Skeletal muscle satellite cell (primary cell): ENCODE data around the gene MAP10. TPM values are rescaled to one million over a fixed set of nuclear protein-coding genes. Genes with fewer than 3 reads are reported as not detected.

Source experiments
- H3K27me3 ChIP-seq: 2 replicates; pipeline ENCODE4 v1.7.0; 2013; ENCODE audit warnings: low read length; ENCODE audit not compliant: control insufficient read depth, insufficient read depth
- H3K36me3 ChIP-seq: 2 replicates; pipeline ENCODE4 v1.7.0; 2013; ENCODE audit warnings: mild to moderate bottlenecking, control low read depth, low read length; ENCODE audit not compliant: insufficient read depth
- H3K4me1 ChIP-seq: 2 replicates; pipeline ENCODE4 v1.7.0; 2013; ENCODE audit warnings: low read length; ENCODE audit not compliant: control insufficient read depth, insufficient read depth
- H3K4me2 ChIP-seq: 2 replicates; pipeline ENCODE4 v1.7.0; 2013; ENCODE audit warnings: mild to moderate bottlenecking, low read length
- H3K4me3 ChIP-seq: 2 replicates; pipeline ENCODE4 v1.7.0; 2013; ENCODE audit warnings: low read length
- H3K9ac ChIP-seq: 2 replicates; pipeline ENCODE4 v1.7.0; 2013; ENCODE audit warnings: mild to moderate bottlenecking, low read depth, low read length, moderate library complexity
- H3K9me3 ChIP-seq: replicated peaks from 2 replicates; pipeline ENCODE4 v1.7.0; 2013; ENCODE audit warnings: mild to moderate bottlenecking, control low read depth, low read length
- total RNA-seq: library from RNA; depleted of rRNA; stranded (reverse); fragments of >200 nt; gene quantifications from 2 replicates; pipeline ENCODE4 v1.2.3, GENCODE V29; 2012; rRNA removed

Gene MAP10, protein sequence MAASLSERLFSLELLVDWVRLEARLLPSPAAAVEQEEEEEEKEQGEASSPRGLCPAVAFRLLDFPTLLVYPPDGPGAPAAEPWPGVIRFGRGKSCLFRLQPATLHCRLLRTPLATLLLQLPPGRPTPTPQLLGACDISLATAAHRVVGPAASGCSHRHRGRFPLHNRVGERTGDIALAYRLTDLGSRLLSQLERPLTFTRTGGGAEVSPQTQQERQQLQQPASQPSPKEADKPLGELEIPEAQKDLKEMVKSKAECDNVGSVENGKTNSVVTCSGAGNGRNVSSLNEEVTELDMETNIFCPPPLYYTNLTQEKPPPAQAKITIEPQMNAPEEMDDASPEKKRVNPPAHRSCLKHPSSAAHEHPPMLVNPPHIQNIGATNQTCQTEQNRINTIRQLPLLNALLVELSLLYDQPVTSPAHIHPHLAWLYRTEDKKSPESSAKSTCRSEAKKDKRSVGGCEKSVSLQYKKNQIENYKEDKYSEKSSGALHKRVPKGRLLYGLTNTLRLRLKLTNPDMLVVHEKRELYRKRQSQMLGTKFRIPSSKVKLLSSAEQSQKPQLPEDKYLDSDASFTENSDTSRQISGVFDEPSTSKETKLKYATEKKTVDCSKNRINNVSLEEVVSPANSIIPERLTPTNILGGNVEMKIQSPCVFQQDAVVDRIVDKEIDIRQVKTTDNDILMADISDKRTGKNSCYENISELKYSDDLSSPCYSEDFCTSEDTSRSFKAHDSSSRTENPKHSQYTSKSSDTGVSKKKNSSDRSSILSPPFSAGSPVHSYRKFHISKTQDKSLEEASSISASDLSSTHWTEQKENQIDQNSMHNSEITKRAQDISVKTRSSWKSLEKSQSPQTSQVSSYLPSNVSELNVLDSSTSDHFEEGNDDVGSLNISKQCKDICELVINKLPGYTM
- total RNA-seq: 1.1 and 1.3 TPM in 2 replicates

DNA sequence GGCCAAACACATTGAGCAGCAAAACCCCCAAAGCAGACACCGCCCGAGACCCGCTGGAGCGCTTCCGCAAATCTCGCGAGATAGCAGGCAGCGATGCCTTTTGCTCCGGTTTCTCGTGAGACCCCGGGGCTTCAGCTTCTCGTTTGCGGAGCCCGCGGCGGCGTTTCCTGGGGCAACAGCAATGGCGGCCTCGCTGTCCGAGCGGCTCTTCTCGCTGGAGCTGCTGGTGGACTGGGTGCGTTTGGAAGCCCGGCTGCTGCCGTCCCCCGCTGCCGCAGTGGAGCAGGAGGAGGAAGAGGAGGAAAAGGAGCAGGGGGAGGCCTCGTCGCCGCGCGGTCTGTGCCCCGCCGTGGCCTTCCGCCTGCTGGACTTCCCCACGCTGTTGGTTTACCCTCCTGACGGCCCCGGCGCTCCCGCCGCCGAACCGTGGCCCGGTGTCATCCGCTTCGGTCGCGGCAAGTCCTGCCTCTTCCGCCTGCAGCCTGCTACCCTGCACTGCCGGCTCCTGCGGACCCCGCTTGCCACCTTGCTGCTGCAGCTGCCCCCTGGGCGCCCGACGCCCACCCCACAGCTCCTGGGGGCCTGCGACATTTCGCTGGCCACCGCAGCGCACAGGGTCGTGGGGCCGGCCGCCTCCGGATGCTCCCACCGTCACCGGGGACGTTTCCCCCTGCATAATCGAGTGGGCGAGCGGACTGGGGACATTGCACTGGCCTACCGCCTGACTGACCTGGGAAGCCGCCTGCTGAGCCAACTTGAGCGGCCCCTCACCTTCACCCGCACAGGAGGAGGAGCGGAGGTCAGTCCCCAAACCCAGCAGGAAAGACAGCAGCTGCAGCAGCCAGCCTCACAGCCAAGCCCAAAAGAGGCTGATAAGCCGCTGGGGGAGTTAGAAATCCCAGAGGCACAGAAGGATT lies at the start of gene MAP10:
TSS of gene MAP10 (plus strand) at position 148 of the 917 bp plus-strand sequence. CDS start at position 182, 34 bp downstream.
- Histone ChIP-seq H3K9me3 (no peaks in the 10 kb centered on the region), H3K4me2 (peak within 1 kb of the TSS; percentile 84), H3K4me3 (peak within 1 kb of the TSS; percentile 82), H3K4me1 (peaks cover 14% of the 10 kb centered on the region), H3K27me3 (no peaks in the 10 kb centered on the region), H3K9ac (peak within 1 kb of the TSS; percentile 86), H3K36me3 (no peaks in the 10 kb centered on the region)

DNA sequence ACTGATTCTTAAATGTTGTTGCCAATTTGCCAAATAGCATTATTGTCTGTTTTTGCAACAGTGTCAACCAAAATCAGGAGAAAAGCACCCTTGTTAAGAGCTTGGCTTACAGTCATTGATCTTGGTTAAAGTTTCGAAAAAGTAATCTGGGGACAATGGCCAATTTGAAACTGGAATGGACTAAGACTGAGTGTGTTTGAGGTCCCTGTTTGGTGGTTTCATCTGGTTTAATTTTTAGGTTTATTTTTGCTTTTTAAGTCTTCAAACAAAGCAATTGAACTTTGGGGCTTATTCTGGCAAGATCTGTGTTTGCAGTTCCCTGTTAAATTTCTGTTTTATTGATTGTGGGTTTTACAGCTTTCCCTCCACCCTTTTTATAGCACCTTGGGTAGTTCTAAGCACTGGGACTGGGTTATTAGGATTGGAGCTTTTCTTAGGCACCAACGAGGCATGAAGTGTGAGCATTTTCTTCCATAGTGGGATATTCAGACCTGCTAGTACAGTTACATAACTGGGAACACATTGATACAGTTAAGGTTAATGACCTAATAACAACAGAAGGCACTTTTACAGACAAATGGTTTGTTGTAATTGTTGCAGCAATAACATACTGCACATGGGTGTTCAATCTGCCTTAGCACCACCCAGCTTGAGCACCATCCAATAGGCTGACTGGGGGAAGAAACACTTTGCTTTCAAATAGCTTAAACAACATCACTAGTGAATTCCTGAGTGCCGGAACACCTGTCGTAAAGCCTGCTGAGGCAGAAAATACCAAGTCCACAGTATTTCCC lies 40.6 kb upstream of the MAP10 start:
- no peak overlapping the region for H3K4me2 ChIP-seq
- no peaks in the 10 kb centered on the region for H3K27me3 ChIP-seq
- no peak overlapping the region for H3K9ac ChIP-seq
- no peaks in the 10 kb centered on the region for H3K9me3 ChIP-seq
- H3K4me3 ChIP-seq: no peak overlapping the region
- peaks cover 9% of the 10 kb centered on the region for H3K4me1 ChIP-seq
- H3K36me3 ChIP-seq: no peaks in the 10 kb centered on the region

DNA sequence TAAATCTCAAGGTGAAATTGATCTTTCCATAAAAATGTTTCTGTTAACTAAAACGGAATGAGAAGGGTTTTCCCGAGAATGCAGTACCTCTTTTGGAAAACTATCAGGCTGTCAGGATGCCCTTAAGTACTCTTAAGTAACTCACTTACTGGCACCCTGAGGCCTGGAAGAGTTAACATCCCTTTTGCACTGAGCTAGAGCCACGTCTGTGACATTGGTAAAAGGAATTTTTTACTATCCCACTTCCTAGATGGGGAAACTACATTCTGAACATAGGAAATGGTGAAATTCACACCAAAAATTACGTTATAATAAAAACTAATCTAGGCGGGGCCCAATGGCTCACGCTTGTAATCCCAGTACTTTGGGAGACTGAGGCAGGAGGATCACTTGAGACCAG lies 39.7 kb upstream of the MAP10 start:
- H3K4me2 ChIP-seq: no peak overlapping the region
- no peaks in the 10 kb centered on the region for H3K9me3 ChIP-seq
- no peaks in the 10 kb centered on the region for H3K27me3 ChIP-seq
- H3K9ac ChIP-seq: no peak overlapping the region
- H3K4me1 ChIP-seq: peaks cover 9% of the 10 kb centered on the region
- H3K36me3 ChIP-seq: no peaks in the 10 kb centered on the region
- H3K4me3 ChIP-seq: no peak overlapping the region

DNA sequence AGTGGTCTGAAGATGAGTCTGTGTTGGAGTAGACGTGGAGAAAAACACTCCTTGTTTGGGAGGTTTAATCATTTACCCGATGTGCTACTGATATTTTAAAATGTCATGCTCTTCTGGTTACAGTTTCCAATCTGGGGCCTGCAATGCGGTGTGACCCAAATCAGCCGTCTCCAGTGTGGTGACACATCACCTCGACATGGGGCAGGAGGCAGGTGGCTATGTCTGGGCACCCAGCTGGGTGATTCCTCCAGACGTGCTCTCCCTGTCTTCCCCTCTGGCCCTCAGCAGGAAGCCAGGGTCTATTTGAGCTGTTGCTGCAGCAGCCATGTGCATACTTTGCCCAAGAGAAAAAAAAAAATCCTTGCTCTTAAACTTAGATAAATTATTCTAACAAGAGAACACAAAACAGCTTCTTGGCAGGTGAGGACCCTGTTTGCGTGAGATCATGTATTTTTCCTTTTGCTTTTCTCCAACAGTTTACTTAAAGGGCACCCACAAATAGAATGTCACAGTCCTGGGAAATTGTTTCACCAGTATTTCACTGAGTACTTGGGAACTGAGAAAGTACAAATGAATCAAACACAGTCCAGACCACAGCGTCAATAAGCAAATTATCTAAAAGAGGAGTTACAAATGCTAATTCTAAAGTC lies 38.9 kb upstream of the MAP10 start:
- no peaks in the 10 kb centered on the region for H3K9me3 ChIP-seq
- H3K27me3 ChIP-seq: no peaks in the 10 kb centered on the region
- H3K9ac ChIP-seq: no peak overlapping the region
- H3K36me3 ChIP-seq: no peaks in the 10 kb centered on the region
- no peak overlapping the region for H3K4me3 ChIP-seq
- H3K4me1 ChIP-seq: peaks cover 9% of the 10 kb centered on the region
- no peak overlapping the region for H3K4me2 ChIP-seq

DNA sequence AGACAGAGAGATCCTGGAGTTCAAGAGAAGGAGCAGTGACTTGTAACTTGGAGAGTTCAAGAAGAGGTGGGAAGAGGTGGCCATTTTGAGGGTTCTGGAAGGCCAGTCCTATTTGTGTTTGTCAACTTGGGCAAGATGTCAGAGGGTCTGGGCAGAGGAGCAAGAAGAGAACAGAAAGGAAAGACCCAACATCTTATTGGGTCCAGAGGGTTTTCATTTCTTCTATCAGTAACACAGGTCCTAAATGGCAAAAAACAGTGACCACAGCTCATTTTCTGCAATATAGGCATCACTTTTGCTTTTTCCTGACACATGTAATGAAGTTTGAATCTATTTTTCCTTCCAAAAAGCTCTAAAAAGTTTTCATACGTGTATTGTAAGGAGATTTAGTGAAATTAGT lies 38.3 kb upstream of the MAP10 start:
- Histone ChIP-seq H3K4me3 (no peak overlapping the region), H3K27me3 (no peaks in the 10 kb centered on the region), H3K4me2 (no peak overlapping the region), H3K9me3 (no peaks in the 10 kb centered on the region), H3K4me1 (peaks cover 9% of the 10 kb centered on the region), H3K36me3 (no peaks in the 10 kb centered on the region), H3K9ac (no peak overlapping the region)

DNA sequence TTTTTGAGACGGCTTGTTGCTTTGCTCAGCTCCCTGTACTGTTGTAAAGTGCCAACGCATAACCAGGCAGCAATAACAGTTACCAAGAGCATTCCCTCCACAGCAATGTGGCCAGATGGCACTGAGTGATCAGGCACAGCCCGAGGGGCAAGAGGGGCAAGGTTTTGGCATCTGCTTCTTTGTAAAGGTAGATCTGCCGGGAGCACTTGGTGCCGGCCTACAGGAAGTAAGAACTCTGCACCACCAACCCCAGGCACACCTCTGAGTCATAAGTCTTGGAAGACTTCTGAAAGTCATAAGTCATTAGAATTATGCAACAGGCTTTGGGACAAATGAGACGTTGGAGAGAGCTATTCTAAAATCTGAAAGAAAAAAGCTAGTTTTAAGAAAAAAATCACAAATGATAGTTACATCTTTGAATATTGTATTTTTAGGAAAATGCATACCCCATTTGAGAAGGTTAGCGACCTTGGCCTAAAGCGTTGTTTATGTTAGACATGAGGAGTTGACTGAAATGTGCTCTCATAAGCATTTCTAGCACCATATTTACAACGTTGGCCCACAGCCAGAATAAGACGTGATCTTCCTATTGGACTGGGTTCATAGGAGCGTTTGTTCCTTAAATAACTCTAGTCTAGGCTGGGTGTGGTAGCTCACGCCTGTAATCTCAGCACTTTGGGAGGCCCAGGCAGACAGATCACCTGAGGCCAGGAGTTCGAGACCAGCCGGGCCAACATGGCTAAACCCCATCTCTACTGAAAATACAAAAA lies 37.7 kb upstream of the MAP10 start:
- Histone ChIP-seq H3K4me3 (no peak overlapping the region), H3K4me1 (peaks cover 9% of the 10 kb centered on the region), H3K27me3 (no peaks in the 10 kb centered on the region), H3K9me3 (no peaks in the 10 kb centered on the region), H3K36me3 (no peaks in the 10 kb centered on the region), H3K4me2 (no peak overlapping the region), H3K9ac (no peak overlapping the region)

DNA sequence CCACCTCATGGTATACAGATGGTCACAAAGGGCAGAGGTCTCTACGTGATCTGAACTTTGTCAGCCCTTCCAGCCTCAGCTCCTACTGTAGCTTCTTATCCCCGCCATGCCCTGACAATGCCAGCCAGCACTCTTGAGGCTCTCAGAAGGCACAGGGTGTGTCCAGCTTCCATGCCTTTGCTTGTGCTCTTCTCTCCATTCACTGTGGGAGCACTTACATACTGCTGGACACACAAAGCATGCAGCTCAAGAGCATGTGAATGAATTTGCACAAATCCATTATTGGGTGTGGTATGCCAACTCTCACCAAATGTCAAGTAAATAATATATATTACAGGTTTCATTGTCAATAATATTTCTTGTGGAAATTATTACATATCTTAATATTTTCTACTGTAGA lies 36.4 kb upstream of the MAP10 start:
- Histone ChIP-seq H3K9me3 (no peaks in the 10 kb centered on the region), H3K9ac (no peak overlapping the region), H3K4me3 (no peak overlapping the region), H3K36me3 (no peaks in the 10 kb centered on the region), H3K4me2 (no peak overlapping the region), H3K27me3 (no peaks in the 10 kb centered on the region), H3K4me1 (peaks cover 9% of the 10 kb centered on the region)

DNA sequence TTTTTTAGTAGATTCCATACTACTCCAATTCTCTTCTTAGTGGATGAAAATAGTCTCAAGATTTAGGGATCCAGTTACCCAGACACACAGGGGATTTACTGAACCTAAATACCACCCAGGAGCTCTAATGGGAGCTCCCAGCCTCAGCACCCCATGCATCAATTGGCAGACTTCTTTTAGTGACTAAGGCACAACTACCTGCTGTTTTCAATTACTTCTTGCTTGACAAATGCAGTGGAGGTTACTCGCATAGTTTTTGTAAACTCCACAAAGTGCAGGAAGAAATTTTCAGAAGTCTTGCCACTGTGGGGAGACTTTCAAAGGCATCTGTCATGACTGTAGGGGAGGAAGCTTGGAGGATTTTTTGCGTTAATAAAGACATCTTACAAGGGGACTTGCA lies 35.5 kb upstream of the MAP10 start:
- H3K4me2 ChIP-seq: no peak overlapping the region
- no peak overlapping the region for H3K4me3 ChIP-seq
- H3K27me3 ChIP-seq: no peaks in the 10 kb centered on the region
- H3K4me1 ChIP-seq: peaks cover 9% of the 10 kb centered on the region
- H3K9me3 ChIP-seq: no peaks in the 10 kb centered on the region
- H3K36me3 ChIP-seq: no peaks in the 10 kb centered on the region
- H3K9ac ChIP-seq: no peak overlapping the region

DNA sequence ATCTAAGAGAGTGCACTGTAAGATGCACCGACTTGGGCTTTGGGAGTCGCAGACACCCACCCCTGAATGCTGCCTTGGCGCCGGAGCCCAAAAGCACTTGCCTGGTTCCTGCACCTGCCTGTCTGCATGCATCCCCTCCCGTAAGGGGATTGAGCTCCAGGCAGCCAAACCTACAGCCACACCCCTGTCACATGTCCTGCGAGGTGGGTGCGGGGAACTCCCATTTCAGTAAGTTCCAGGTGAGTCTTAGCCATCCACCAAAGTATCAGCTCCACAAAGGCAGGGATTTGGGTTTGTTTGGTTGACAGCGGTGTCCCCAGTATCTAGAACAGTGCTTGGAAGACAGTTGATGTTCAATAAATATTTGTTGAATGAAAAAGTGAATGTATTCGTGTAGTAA lies 31.5 kb upstream of the MAP10 start:
- Histone ChIP-seq H3K9me3 (no peaks in the 10 kb centered on the region), H3K36me3 (no peaks in the 10 kb centered on the region), H3K27me3 (no peaks in the 10 kb centered on the region), H3K4me2 (no peak overlapping the region), H3K4me3 (no peak overlapping the region), H3K9ac (no peak overlapping the region), H3K4me1 (no peaks in the 10 kb centered on the region)
